Measurements from ENCODE around the gene CTLA4.

- TF ChIP-seq SP1 (IDR thresholded peaks at IDR 0.05) (no peak), FOXM1 (IDR thresholded peaks at IDR 0.05; ENCODE audit: borderline replicate concordance) (no peak), TARDBP (IDR thresholded peaks at IDR 0.05) (no peak), CTBP1 (IDR thresholded peaks at IDR 0.05; ENCODE audit: borderline replicate concordance) (no peak), L3MBTL2 (conservative IDR thresholded peaks at IDR 0.05) (no peak)
Observed at GRCh38 chr2:203913947-203914346, 46.4 kb downstream of the CTLA4 start.

All from HEK293T (cell line).